MG63 (cell line): ENCODE data around the gene BNIP3. TPM values are rescaled to one million over a fixed set of nuclear protein-coding genes. Genes with fewer than 3 reads are reported as not detected.
"Not testable (repeated sequence)": the region's sequence is repeated elsewhere in the genome, so short reads cannot be mapped to it uniquely, and the experiment has no call there.

Experiments used
- DNase-seq: peaks from one replicate; pipeline ENCODE4 v3.0.0-alpha.2; 2020
- H3K27me3 ChIP-seq: fragments of 250-450 bp; sonication (Bioruptor Pico); 2 replicates; pipeline ENCODE4 v1.5.1; 2020; ENCODE audit warnings: mild to moderate bottlenecking, moderate library complexity
- H3K36me3 ChIP-seq: fragments of 250-450 bp; sonication (Bioruptor Pico); 2 replicates; pipeline ENCODE4 v1.5.1; 2020; ENCODE audit warnings: mild to moderate bottlenecking, moderate library complexity
- H3K4me3 ChIP-seq: fragments of 250-450 bp; sonication (Bioruptor Pico); 2 replicates; pipeline ENCODE4 v1.5.1; 2020; ENCODE audit warnings: mild to moderate bottlenecking, moderate library complexity
- H3K9me3 ChIP-seq: fragments of 250-450 bp; sonication (Bioruptor Pico); 2 replicates; pipeline ENCODE4 v1.5.1; 2020; ENCODE audit warnings: mild to moderate bottlenecking, moderate library complexity
- total RNA-seq: library from RNA; depleted of rRNA; stranded (reverse); fragments of >200 nt; shearing (Covaris generic); gene quantifications from 2 replicates; pipeline ENCODE4 v1.2.3, GENCODE V29; 2014; ENCODE audit warnings: low replicate concordance

Gene BNIP3
- total RNA-seq, 1 experiment from 2014 or later = 107 TPM

GRCh38 chr10:131987301-131987700, 5.6 kb upstream of the BNIP3 start:
- H3K36me3 ChIP-seq, DNase-seq, H3K9me3 ChIP-seq, H3K4me3 ChIP-seq, H3K27me3 ChIP-seq: not testable (repeated sequence)

GRCh38 chr10:131986851-131987250, 5.1 kb upstream of the BNIP3 start:
- H3K36me3 ChIP-seq, H3K4me3 ChIP-seq, H3K9me3 ChIP-seq, H3K27me3 ChIP-seq, DNase-seq: not testable (repeated sequence)

DNA sequence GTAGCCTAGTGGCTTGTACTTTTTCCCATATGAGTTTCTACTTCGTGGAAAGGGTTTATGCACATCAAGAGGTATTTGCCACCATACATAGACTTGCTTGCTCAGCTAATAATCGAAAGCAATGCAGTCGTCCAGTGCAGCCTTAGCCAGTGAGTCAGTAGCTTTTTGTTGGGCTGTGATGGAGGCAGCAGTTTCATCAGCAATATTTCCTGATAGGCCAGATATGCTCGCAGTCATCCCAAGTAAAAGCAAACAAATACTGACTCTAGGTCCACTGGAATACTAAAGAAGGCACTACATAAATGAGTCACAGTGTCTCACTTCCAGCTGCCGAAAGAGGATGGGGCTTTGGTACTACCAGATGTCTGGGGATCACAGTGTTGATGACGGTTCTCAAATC, 2.1 kb upstream of the BNIP3 start:
- DNase-seq = peak; percentile 64
- Histone ChIP-seq H3K27me3 (no peaks in the 10 kb centered on the region), H3K9me3 (peaks cover 4% of the 10 kb centered on the region; the same call in 1 of the 2 replicates), H3K36me3 (peaks cover 12% of the 10 kb centered on the region), H3K4me3 (no peak overlapping the region)

DNA sequence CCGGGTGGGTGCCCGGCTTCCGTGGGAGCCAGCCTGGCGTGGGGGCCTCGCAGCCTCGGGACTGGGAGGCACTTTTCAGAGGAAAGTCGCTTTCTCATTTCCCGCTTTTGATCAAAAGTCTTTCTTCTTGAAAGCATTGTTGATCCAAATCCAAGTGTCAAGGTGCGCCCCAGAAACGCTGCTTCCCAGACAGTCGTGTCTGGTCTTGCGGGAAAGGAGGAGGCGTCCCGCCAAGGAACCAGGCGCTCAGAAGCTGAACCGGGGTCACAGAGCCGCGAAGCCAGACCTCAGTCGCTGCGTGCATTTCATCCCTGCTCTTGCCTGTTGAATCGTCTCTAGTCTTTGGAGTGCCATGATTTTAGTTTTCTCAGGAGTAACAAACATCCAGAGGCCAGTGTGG, 1.1 kb upstream of the BNIP3 start:
- H3K4me3 ChIP-seq = peak overlapping the region; percentile 59; the same call in 1 of the 2 replicates
- H3K9me3 ChIP-seq = peaks cover 4% of the 10 kb centered on the region; the same call in 1 of the 2 replicates
- no peaks in the 10 kb centered on the region for H3K27me3 ChIP-seq
- DNase-seq = no peak
- H3K36me3 ChIP-seq = peaks cover 21% of the 10 kb centered on the region

- Histone ChIP-seq H3K36me3 (peaks cover 26% of the 10 kb centered on the region), H3K4me3 (peak overlapping the region; percentile 59), H3K9me3 (peaks cover 3% of the 10 kb centered on the region; the same call in 1 of the 2 replicates), H3K27me3 (no peaks in the 10 kb centered on the region)
- DNase-seq = no peak
These were observed 548 bp upstream of the BNIP3 start for GRCh38 chr10:131982185-131982756.

- DNase-seq = no peak
- peaks cover 27% of the 10 kb centered on the region for H3K36me3 ChIP-seq
These were observed 828 bp downstream of the BNIP3 start for GRCh38 chr10:131980761-131981428.

GRCh38 chr10:131980321-131980720, 1.4 kb downstream of the BNIP3 start:
- Histone ChIP-seq H3K4me3 (peak overlapping the region; percentile 97), H3K9me3 (no peaks in the 10 kb centered on the region), H3K27me3 (no peaks in the 10 kb centered on the region), H3K36me3 (peaks cover 27% of the 10 kb centered on the region)
- no peak for DNase-seq

More at GRCh38 chr10:131980761-131981428, 828 bp downstream of the BNIP3 start:
- Histone ChIP-seq H3K27me3 (no peaks in the 10 kb centered on the region), H3K4me3 (peak overlapping the region; percentile 97), H3K9me3 (no peaks in the 10 kb centered on the region)

DNA sequence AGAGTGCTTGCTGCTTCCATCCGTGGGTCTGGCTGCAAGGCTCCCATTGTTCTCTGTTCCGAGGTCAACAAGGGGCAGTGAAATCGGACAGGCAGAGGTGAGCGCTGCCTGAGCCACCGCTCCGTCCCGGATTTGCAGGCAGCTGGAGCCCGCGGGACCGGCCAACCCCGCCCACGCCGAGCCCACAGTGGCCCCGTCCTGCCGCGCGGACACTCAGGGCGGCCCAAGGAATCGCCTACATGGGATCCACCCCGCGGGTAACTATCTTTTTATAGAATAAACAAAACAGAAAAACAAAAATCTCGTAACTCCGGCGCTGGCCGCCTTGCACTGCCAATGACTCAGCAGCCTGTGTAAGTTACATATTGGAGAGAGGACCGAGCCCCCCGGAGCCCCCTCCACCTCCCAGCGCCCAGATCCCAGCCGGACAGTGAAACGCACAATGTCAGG, 1.9 kb downstream of the BNIP3 start:
- H3K9me3 ChIP-seq = no peaks in the 10 kb centered on the region
- peak overlapping the region; percentile 97 for H3K4me3 ChIP-seq
- peaks cover 27% of the 10 kb centered on the region for H3K36me3 ChIP-seq
- H3K27me3 ChIP-seq = no peaks in the 10 kb centered on the region
- DNase-seq = peak; percentile 51

GRCh38 chr10:131979336-131979735, 2.4 kb downstream of the BNIP3 start:
- Histone ChIP-seq H3K4me3 (peak overlapping the region; percentile 97), H3K9me3 (no peaks in the 10 kb centered on the region), H3K36me3 (peaks cover 33% of the 10 kb centered on the region), H3K27me3 (no peaks in the 10 kb centered on the region)
- DNase-seq = no peak

- H3K9me3 ChIP-seq = no peaks in the 10 kb centered on the region
- DNase-seq = no peak
- no peaks in the 10 kb centered on the region for H3K27me3 ChIP-seq
- H3K4me3 ChIP-seq = no peak overlapping the region
- H3K36me3 ChIP-seq = peaks cover 34% of the 10 kb centered on the region
These were observed 2.9 kb downstream of the BNIP3 start for GRCh38 chr10:131978851-131979250.

GRCh38 chr10:131978366-131978765, 3.4 kb downstream of the BNIP3 start:
- no peaks in the 10 kb centered on the region for H3K9me3 ChIP-seq
- peaks cover 34% of the 10 kb centered on the region for H3K36me3 ChIP-seq
- DNase-seq = no peak
- no peaks in the 10 kb centered on the region for H3K27me3 ChIP-seq
- H3K4me3 ChIP-seq = no peak overlapping the region

GRCh38 chr10:131977323-131978096, 4.2 kb downstream of the BNIP3 start:
- Histone ChIP-seq H3K27me3 (no peaks in the 10 kb centered on the region), H3K4me3 (no peak overlapping the region), H3K36me3 (peaks cover 41% of the 10 kb centered on the region), H3K9me3 (no peaks in the 10 kb centered on the region)
- DNase-seq = no peak

DNA sequence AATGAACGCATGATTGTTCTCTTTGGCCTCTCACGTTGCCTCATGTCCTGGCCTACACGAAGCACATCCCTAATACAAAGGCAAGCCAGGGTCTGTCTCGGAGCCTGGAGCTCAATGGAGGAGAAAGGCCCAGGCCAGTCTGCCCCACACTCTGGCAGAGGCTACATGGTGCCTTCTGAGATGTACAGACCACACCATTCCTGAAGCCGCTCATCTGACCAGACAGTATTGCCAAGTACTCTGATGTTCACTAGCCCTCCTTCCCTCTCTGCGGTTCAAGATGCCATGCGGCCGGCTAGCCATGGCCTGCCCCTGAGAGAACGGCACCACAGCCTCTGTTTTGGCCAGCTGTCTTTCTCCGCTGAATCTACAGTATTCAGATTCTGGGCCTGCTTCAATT, 5.9 kb downstream of the BNIP3 start:
- no peaks in the 10 kb centered on the region for H3K27me3 ChIP-seq
- H3K9me3 ChIP-seq = no peaks in the 10 kb centered on the region
- DNase-seq = no peak
- H3K36me3 ChIP-seq = peaks cover 48% of the 10 kb centered on the region
- H3K4me3 ChIP-seq = no peak overlapping the region

DNA sequence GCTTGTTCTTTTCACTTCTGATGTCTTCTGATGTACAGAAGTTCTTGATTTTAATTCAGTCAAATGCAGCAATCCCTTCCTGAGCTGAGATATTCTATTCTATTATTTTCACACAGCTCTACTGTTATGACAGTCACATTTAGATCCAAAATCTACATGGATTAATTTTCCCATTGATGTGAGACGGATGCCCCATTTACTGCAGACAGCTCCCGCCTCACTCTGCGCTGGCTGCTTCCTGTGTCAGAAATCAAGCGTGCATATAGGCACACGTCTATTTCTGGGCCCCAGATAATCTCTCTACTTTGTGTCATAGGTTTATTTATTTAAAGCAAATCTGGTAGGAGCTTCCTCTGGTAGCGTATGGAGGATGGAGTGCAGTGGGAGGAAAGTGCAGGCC, 6.7 kb downstream of the BNIP3 start:
- H3K9me3 ChIP-seq = no peaks in the 10 kb centered on the region
- H3K4me3 ChIP-seq = no peak overlapping the region
- peaks cover 56% of the 10 kb centered on the region for H3K36me3 ChIP-seq
- no peak for DNase-seq
- no peaks in the 10 kb centered on the region for H3K27me3 ChIP-seq

- peaks cover 59% of the 10 kb centered on the region for H3K36me3 ChIP-seq
- DNase-seq = no peak
- no peaks in the 10 kb centered on the region for H3K27me3 ChIP-seq
- H3K9me3 ChIP-seq = no peaks in the 10 kb centered on the region
- H3K4me3 ChIP-seq = no peak overlapping the region
These were observed 7.5 kb downstream of the BNIP3 start for GRCh38 chr10:131974034-131974817.

DNA sequence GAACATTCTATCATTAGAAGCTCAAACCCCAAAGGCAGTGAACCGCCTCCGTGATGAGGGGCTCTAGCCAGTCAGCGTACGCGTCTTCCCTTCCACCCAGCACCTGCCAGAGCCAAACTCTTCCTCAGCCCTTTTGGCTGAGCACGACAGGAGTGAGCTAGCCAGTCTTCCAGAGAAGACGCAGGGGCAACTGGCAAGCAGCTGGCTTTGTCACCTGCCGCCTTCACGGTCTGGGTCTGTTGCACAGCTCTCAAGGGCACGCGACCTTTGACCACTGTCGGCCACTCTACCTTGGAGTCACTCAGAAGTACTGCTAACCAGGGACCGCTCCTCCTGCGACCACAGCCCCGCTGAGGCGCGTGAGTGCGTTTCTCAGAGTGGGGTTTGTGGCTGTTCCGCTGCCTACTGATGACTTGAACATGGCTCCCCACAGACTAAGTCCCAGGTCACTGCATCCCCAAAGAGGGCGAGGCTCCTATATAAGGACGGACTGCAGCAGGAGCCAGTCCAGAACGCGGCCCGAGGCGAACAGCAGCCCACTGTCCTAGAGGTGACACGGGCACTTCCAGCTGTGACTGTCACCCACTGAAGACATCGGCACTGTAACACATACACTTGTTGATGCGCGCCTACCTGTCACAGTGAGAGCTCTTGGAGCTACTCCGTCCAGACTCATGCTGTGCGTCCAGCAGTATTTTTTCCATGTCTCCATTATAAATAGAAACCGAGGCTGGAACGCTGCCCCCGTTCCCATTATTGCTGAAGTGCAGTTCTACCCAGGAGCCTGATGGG, 8.4 kb downstream of the BNIP3 start:
- no peak for DNase-seq
- H3K4me3 ChIP-seq = no peak overlapping the region
- H3K9me3 ChIP-seq = no peaks in the 10 kb centered on the region
- no peaks in the 10 kb centered on the region for H3K27me3 ChIP-seq
- H3K36me3 ChIP-seq = peaks cover 59% of the 10 kb centered on the region
